ENCODE measurements around the gene XXYLT1. TPM values are rescaled to one million over a fixed set of nuclear protein-coding genes. Genes with fewer than 3 reads are reported as not detected.

The XXYLT1 gene
- total and polyA plus RNA-seq, 9 of the 15 experiments (the other 6 are each of a cell fraction or from before 2014, with no cell fraction given) = 1.9 to 18.9 (median 15.0) TPM

GRCh38 chr3:195149292-195150030, 121.5 kb downstream of the XXYLT1 start (continued):
- TF ChIP-seq CREB5 (CRISPR knock-in tag; IDR thresholded peaks at IDR 0.05) (peak; percentile 77; the same call in 1 of the 2 replicates), ARID4B (CRISPR knock-in tag; IDR thresholded peaks at IDR 0.05) (no peak), STAT5A (IDR thresholded peaks at IDR 0.05; ENCODE audit: borderline replicate concordance, low read length) (no peak), TRIM28 (IDR thresholded peaks at IDR 0.05) (no peak), SFPQ (IDR thresholded peaks at IDR 0.05; ENCODE audit: low read depth, low read length) (no peak), SAFB (IDR thresholded peaks at IDR 0.05; ENCODE audit: borderline replicate concordance, low read depth, low read length) (no peak), TCF15 (CRISPR knock-in tag; IDR thresholded peaks at IDR 0.05) (peak; percentile 48; the same call in 1 of the 2 replicates), ZNF3 (CRISPR knock-in tag; IDR thresholded peaks at IDR 0.05) (no peak), ZNF639 (CRISPR knock-in tag; conservative IDR thresholded peaks at IDR 0.05 in 1 of 2, IDR thresholded peaks at IDR 0.05 in 1 of 2) (peak in 1 of 2 experiments; percentile 78; a peak in 2 of 4 replicates), HMGXB4 (CRISPR knock-in tag; IDR thresholded peaks at IDR 0.05) (no peak), HLTF (IDR thresholded peaks at IDR 0.05) (no peak), KDM4B (IDR thresholded peaks at IDR 0.05; ENCODE audit: borderline replicate concordance in 2 of 2, low read depth in 1 of 2) (no peak), CHD4 (IDR thresholded peaks at IDR 0.05; ENCODE audit: insufficient read depth, insufficient replicate concordance, low read depth, low read length, poor library complexity, severe bottlenecking) (no peak), ZNF232 (CRISPR knock-in tag; IDR thresholded peaks at IDR 0.05) (no peak)

Data from K562 (cell line).